HL-60/S4 treated with phorbol 12-myristate 13-acetate at 8.2 ng/mL for 4 days and 3 days (cell line): Measurements from ENCODE around the gene DLGAP4.

ENCODE experiments used
- in situ Hi-C: fragments of 300-500 bp; cut with MboI; formaldehyde crosslinking; loops from 2 replicates; pipeline ENCODE4 v1.15.0; 2022; ENCODE audit warnings: low sequenced_read_pairs

Gene DLGAP4

DNA sequence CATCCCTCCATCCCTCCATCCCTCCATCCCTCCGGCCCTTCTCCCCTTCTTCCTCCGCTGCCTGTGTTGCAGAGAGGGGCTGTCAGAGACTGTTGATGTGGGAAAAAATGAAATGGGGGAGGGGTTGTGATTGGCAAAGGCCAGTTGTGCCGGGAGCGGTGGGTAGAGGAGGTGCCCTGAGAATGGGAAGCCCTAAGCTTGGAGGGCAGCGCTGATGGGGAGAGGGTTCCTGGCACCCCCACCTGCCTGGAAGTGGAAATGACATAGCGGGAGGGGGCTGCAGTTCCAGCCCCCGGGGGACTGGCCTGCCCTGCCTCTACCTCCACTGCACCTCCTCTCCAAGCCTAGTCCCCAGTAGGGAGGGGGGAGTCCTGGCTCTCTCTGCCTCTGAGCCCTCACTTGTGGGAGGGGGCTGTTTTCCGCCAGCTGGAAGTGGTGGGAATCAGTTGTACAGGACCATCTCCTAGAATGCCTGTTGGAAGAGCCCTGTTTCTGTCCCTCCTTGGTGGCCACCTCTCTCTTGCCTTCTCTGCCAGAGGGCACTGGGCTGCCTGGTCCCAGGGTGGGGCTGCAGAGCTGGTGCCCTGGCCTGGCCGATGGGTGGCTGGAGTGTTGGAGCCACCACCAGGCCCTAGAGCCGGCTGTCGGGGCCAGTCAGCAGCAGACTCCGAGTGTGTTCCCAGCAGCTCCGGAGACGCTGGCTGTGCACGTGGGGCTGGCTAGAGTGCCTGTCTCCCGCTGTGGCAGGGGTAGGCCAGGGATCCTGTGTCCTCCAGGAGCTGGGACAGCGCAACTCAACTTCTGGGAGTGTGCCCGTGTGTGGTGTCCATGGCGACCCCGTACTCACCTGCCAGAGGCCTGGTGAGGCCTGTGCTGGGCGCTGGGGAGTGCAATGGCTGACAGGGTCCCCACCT, 1.5 kb downstream of the DLGAP4 start:
- in situ Hi-C loops: no loop called here

DNA sequence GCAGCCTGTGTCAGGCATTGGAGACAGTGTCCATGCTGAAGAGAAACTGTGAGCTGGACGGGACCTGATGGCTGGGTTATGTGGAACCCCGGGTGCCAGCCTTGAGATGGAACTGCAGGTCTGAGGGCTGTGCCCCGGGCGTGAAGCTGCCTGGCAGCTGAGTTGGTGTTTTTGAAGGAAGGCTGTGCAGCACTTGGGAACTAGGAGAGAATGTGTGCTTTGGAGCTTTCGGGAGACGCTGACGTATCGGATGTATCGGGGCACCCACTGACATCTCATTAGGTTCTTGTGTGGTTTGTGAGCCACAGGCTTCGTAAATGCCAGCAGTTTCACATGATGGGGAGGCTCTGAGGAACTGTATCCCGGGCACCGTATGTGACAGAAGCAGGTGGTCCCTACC, 2.2 kb downstream of the DLGAP4 start:
- in situ Hi-C loops: no loop called here

DNA sequence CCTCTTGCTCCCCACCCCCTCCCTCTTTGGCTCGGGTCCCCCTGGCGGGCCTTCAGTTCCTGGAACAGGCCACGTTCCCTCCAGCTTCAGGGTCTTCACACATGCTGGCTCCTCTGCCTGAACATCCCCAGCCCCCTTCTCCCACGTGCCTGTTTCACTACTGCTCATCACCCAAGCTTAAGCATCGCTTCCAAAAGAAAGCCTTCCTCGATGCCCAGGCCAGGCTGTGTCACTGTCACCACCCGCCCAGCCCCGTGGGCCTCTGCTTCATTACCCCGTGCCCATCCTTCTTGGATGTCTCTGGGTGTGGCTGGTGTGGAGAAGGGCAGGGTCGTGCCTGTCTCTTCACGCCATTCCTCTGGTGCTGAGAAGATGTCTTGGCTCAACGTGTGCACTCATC, 2.8 kb downstream of the DLGAP4 start:
- in situ Hi-C loops: no loop called here

DNA sequence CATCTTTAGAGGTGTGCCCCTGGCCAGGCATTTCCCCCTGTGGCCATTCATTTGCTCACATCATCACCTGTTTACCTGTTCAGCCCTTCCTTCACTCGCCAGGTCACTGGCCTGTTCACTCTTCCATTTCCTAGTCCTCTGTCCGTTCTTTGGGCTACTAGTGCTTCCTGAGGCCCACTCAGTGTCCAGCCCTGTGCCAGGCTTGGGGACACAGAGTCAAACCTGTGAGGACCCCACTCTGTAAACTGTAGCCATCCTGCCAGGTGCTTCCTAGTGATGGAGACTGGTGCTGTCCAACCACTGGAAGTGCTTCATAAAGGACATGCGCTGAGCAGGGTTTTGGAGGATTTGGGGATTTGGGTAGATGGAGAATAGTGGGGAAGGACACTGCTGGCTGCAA, 3.5 kb downstream of the DLGAP4 start:
- in situ Hi-C loops: no loop called here

DNA sequence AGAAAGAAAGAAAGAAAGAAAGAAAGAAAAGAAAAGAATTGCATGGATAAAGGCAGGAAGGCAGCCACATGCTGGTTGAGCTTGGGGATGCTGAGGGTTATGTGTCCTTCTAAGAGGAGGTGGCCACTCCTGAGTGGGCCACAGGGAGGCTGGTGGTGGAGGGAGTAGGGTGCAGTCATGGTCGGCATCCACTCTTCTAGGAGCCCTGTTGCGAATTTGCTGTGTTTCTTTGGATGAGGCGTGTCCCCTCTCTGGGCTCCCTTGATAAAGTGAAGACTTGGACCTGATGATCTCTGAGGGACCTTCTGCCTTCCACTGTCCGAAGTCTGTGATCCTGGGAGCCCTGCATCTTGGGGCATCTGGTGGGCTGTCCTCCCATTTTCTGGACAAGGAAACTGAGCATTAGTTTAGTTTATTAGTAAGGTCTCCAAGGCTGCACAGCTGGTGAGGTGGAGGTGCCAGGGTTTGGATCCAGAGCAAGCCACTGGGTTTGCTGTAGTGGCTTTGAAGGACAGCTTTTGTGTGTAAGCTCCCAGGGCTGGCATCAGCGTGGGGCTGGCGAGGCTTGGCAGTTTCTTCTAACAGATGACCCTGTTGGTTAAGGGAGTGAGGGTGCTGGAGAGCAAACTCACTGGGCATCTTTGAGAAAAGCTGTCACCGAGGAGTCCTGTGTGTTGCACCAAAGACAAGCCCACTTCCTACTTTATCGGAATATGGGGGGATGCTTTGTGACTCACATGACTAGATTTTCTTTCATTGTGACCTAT, 4.3 kb downstream of the DLGAP4 start:
- in situ Hi-C loops: no loop called here

DNA sequence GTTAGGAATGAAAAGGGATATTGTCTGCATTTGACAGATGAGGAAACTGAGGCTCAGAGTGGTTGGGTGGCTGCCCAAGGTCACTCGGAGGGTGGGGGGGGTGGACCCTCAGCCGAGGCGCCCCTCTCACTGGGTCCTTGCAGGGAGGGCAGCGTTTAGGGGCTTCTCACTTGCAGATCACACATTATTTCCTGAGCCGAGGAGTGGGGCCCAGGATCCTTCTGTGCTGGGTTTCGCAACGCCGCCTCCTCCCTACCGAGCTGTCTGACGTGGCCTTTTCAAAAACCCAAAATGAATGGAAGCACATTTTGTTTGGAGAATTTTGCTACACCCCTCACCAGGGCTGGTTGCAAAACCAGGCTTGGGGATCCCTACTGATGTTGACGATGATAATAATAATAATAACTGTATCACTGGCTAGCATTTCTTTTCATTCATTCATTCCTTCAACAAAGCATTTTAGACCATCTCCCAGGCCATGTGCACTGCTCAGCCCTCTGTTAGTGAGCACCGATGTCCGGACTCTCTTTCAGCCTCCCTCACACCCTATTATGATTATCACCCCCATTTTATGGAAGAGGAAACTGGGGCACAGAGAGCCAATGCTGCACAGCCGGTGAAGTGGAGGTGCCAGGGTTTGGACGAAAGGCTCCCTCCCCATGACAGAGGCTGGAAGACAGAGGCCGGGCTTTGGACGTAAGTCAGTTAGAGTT, 5.2 kb downstream of the DLGAP4 start:
- in situ Hi-C loops: no loop called here

DNA sequence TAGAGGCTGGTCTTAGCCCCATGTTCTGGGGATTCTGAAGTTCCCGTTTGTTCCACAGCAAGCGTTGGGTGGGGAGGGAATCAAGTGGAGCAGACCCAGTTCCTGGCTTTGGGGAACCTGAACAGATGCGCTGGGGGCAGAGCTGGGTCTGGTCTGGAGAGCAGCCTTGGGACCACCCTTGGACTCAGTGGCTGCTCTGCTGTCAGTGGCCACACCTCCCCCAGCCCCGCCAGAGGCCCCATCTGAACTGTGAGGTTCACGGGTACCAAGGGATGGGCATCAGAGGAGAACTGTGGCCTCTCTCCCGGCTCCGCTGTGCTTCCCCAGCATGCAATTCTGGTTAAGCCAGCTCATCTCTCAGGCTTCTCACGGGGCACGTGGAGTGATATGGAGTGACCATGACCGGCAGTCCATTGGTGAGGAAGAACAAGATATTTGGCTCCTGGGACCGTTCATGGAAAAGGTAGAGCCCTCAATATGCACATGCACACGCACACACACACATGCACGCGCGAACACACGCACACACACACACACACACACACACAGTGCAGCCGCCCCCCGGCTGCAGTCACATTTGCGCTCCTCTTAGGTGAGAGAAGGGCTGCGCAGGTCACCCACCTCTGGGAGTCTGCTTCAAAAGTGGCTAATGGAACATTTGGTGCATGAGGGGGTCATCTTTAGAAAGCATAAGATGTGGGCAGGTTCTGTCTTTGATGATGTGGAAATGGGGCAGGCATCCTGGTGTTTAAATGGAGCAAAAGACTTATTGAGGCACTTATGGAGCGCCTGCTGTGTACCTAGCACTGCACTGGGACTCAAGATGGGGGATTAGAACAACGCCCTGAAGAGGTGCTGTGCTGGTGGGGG, 6.0 kb downstream of the DLGAP4 start:
- in situ Hi-C loops: no loop called here

DNA sequence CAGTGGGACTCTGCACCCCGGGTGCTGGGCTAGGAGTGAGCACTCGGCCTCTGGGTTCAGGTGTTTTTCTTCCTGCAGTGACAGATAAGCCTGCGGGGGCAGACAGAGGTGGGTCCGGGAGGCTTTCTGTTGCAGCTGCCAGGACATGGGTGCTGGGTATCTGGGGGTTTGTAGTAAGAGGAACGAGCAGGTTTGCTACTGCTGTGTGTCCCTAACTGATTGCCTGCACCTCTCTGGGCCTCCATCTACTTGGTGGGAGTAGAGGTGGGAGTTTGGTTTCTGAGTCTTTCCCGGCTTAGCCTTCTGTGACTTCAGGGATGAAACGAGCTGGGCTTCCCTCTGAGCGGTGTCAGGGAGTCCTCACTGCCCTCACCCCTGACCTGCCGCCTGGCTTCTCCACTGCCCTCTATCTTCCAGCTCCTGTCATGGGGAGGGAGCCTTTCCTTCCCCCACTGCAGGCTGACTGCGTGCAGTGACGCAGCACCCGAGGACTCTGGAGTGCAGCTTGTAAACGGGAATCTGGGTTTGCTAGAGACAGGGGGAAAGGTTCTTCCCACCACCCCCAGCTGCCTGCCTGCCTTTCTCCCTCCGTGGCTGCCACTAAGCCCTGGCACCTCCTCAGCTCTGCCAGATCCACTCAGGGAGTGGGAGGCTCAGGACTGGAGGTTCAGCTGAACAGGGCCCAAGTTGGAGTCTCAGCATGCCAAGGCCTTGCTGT, 6.7 kb downstream of the DLGAP4 start:
- in situ Hi-C loops: no loop called here

DNA sequence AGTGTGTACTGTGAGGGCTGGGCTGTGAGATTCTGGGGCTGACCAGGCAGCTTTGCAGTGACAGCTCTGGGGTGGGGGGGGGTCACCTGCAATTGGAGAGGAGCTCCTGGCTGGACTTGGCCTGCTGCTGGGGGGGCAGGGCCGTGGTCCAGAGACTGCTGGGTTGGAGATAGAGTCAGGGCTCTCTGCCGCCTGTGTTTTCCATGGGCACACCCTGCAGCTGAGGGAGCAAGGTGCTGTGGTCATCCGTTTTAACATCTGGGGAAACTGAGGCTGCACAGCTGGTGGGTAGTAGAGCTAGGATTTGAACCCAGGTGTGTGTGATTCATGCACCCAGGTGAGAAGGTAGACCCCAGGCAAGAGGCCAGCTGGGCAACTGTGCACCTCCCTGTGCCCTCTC, 7.3 kb downstream of the DLGAP4 start:
- in situ Hi-C loops: no loop called here

DNA sequence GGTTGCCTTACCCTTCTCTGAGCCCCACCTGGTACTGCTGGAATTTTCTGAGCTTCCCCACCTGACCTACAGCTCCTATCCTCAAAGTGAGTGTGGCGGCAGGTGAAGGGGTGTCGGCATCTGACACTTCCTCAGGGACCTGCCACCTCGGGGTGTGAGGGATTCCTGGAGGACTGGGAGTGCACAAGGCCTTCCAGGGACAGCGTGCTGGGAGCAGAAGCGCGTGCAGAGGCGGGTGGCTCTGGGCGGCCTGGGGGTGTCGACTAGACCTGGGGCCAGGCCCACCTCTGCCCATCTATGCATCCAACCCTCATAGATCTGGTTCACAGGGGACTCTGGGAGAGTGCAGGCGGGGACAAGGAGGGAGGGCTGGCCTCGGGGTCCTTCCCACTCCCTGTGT, 7.8 kb downstream of the DLGAP4 start:
- in situ Hi-C loops: no loop called here

DNA sequence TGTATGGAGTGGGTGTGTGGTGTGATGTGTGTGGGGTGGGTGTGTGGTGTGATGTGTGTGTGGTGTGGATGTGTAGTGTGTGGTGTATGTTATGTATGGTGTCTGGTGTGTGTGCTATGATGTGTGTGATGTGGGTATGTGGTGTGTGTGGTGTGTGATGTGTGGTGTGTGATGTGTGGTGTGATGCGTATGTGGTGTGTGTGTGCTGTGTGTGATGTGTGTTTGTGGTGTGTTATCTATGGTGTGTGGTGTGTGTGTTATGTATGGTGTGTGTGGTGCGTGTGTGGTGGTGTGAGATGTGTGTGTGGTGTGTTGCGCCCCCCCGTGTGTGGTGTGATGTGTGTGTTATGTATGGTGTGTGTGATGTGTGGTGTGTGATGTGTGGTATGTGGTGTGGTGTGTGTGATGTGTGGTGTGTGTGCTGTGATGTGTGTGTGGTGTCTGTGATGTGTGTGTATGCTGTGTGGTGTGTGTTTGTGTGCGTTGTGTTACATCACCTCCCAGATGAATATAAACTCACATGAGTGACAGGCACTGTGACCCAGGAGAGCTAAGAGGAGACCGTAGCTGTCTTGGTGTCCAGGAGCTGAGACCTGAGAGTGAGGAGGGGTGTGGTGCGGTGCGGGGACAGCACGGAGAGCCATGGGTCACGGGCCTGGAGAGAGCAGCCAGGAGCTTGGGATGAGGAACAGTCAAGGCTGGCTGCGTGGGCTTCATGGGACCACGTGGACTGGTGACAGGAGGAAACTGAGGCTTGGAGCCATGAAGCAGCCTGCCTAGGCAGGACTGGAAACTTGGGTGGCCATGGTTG, 8.8 kb downstream of the DLGAP4 start:
- in situ Hi-C loops: no loop called here

DNA sequence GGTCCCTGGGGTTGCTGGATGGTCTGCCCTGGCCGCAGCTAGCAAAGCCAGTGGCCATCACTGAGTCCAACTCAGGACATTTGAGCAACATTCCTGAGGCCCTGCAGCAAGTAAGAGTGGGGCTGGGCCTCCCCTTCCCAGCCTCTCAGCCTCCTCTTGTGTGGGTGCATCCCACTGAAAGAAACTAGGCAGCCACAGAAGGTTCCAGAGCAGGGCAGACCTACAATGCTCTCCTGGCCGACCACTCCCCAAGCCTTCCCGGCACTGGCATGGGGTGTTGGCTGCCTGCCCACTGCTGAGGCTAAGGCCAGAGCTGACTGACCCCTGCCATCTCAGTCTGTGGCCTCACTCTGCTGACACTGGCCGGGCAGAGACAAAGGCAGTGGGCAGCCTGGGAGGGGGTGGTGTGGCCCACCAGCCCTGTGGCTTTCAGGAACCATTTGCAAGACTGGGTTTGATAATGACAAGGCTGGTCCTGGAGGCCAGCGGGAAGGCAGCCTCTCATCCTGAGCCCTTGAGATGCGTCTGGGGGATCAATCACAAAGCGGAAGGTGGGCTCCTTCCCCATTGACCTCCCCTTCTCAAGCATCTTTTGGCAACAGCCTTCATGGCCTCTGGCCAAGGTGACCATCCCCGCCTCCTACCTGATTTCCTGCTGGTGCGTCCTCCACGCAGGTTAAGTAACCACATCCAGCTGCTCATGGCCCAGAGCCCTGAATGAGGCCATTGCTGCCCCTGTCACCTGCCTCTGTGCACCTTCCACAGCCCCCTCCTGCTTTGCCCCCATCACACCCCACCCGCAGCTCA, 9.6 kb downstream of the DLGAP4 start:
- in situ Hi-C loops: no loop called here

DNA sequence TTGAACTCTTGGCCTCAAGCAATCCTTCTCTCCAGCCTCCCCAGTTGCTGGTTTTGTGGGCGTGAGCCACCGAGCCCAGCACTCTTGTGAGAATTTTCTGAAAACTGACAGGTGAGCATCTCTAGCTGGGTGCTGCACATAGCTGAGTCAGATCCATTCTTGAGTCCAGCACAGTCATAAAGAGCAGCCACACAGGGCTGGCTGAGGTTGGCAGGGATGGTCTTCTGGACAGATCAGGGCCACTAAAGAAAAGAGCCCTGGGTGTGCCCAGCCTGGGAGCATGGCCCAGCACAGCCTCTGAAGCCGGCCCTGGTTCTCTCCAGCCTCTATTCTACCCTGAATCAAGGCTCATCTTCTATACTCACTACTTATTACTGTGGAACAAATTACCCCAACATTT, 11.5 kb downstream of the DLGAP4 start:
- in situ Hi-C loops: no loop called here

DNA sequence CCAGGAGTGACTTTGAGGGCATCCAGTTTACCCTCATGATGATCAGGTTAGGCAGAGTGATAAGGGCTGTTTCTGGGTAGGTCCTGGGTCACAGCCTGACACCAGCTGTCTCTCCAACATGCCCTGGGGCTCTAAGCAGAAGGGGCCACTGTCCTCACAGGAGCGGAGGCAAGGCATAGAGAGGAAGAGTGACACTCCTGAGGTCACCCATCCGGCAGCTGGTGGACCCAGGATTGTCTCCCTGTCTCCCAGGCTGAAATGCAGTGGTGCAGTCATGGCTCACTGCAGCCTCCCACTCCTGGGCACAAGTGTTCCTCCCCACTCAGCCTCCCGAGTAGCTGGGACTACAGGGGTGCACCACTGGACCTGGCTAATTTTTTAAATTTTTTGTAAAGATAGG, 12.0 kb downstream of the DLGAP4 start:
- in situ Hi-C loops: no loop called here

DNA sequence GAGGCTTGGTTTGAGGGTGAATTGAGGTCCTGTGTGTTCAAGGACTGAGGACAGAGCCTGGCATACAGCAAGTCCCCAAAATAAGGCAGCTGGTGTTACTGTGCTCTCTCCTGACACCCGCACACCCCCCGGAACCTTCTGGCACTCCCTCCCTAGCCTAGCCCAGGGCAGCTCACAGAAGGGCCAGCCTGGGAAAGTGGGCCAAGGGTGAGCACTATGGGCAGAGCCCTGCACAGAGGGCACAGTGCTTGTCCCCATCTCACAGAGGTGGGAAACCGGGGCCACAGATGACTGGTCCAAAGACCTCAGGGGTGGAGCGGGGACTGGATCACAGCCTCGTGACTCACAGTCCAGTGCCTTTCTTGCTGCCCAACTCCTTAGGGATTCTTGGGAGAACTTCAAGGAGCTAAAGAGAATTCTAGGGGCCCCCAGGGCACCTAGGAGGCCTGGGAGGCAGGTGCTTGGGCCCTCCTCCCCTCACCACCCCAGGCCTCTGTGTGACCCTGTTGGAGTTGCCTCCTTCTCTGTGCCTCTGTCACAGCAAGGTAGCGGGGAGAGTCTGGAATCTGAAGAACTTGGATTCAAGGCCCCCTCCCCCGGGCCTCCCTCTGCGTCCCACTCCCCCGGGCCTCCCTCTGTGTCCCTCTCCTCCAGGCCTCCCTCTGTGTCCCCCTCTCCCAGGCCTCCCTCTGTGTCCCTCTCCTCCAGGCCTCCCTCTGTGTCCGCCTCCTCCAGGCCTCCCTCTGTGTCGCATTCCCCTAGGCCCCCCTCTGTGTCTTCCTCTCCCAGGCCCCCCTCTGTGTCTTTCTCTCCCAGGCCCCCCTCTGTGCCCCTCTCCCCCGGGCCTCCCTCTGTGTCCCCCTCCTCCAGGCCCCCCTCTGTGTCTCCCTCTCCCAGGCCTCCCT, 13.5 kb downstream of the DLGAP4 start:
- in situ Hi-C loops: no loop called here

DNA sequence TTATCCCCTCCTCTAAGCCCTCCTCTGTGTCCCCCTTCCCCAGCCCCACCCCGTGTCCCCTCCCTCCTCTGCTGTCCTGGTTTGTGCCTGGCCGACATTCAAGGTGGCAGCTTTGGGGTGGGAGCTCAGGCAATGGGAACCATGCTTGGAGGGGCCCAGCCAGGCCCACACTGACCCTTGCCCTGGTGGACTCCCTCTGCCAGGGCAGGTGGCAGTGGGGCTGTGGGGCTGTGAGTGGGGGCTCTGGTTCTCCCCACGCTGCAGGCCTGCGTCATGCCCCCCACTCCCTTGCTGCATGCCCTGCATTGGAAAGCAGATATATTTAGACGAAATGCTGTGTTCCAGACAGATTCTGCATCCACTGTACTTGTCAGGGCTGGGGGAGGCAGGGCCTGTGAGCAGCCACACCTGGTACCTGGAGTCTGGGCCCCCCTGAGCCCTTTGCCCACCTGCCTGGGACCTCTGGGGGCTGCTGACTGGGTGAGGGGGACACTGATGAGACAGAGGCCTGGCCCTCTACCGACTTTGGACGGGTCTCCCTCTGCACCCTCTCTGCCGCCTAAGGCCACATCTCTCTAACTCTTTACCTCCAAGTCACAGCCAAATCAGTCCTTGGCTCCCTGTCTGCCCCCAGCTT, 14.2 kb downstream of the DLGAP4 start:
- in situ Hi-C loops: no loop called here
